Inflammatory macrophage treated with lipopolysaccharide for 1 hour (primary cell): Measurements from ENCODE around the gene PNLIPRP3.
"Not testable (repeated sequence)": the region's sequence is repeated elsewhere in the genome, so short reads cannot be mapped to it uniquely, and the experiment has no call there.

Experiments
- DNase-seq, 2 donors: peaks; one replicate each; pipeline ENCODE4 v3.0.0-alpha.2; 2020 to 2022

PNLIPRP3 gene

GRCh38 chr10:116427671-116428070 lies at the start of gene PNLIPRP3:
TSS of gene PNLIPRP3 (plus strand) at chr10:116427847. CDS start at chr10:116428013, 166 bp downstream.
- DNase-seq = no peak

DNA sequence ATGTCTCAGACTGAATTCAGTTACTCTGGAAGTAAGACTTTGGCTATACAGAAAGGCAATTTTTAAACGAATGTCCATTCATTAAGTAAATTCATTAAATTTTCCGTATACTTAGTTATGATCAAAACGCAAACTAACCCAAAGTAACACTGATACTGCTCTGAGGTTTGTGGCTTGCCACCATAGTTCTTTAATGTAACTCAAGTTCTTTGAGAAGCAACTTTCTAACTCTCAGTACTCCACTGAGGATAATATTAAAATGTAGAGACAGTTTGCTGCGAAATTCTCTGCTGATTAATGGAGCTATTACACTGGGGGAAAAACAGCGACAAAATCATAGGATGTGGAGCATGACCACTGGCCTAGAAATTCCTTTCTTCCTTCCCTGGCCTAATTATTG lies 45.4 kb upstream of the PNLIPRP3 start:
- no peak for DNase-seq

DNA sequence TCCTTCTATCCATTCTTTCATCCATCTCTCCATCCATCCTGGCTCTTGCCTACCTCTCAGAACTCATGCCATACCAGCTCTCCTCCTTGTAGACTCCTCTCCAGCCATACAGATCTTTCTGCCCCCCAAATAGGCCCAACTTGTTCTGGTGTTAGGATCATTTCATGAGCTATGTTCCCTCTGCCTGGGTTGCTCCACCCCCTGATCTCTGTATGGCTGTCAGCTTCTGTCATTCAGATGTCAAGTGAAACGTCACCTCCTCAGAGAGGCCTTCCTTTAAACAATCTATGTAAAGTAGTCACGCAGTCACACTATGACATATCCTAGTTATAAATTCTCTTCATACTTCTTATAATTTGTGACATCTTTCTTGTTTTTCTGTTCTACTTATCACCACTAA lies 42.3 kb upstream of the PNLIPRP3 start:
- DNase-seq = no peak

DNA sequence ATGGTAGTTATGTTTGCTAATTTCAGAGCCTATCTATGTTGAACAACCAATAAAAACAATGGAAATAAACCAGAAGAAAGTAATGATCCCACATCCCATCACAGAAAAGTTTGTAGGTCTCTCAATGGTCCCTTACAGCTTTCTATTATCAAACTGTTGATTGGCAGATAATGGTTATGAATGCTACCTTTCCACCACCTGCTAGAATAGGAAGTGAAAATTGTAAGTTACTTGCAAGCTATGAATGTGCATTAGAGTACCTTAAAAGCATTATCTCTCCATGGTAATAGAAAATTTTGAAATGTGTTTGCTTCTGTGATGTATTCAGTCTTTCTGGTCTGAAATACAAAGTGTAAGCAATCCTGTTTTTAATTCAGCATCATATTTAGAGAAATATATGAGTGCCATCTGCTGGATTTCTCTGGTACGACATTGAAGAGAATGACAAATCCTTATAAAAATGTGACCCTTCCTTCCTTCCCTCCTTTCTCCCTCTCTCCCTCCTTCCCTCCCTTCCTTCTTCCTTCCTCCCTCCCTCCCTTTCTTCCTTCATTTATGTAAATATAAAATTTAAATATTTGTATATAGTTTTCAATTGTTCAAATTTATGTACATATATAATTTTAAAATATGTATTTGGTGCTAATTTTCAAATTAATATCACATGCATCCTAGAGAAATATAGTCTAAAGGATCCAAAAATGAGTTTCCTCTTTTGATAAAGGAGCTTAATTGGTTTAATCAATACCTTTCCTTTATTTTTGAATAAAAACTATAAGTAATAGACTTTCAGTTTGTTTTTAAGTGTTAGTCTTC lies 41.4 kb upstream of the PNLIPRP3 start:
- DNase-seq = peak in 1 of 2 donors; percentile 39

GRCh38 chr10:116393246-116393831 lies 34.3 kb upstream of the PNLIPRP3 start:
- DNase-seq = not testable (repeated sequence)

GRCh38 chr10:116395223-116395985 lies 32.2 kb upstream of the PNLIPRP3 start:
- no peak for DNase-seq

- DNase-seq = no peak
Observed at GRCh38 chr10:116398224-116398623, 29.4 kb upstream of the PNLIPRP3 start.

GRCh38 chr10:116402858-116403257 lies 24.8 kb upstream of the PNLIPRP3 start:
- no peak for DNase-seq

GRCh38 chr10:116403740-116404250 lies 23.9 kb upstream of the PNLIPRP3 start:
- DNase-seq = no peak

- peak; percentile 14 to 22 for DNase-seq
Observed at GRCh38 chr10:116408719-116409118, 18.9 kb upstream of the PNLIPRP3 start.

DNA sequence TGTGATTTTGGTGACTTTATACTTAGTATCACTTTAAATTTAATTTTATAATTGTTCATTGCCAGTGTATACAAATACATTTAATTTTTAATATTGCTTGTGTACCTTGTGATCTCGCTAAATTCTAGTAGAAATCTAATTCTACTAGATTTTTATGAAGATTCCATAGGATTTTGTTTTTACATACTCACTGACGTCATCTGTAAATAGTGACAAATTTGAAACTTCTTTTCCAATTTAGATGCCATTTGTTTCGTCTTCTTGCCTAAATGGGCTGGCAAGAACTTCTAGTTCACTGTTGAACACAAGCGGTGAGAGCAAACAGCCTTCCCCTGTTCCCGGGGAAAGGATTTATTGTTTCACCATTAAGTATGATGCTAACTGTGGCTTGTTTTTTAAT lies 17.3 kb upstream of the PNLIPRP3 start:
- no peak for DNase-seq

DNA sequence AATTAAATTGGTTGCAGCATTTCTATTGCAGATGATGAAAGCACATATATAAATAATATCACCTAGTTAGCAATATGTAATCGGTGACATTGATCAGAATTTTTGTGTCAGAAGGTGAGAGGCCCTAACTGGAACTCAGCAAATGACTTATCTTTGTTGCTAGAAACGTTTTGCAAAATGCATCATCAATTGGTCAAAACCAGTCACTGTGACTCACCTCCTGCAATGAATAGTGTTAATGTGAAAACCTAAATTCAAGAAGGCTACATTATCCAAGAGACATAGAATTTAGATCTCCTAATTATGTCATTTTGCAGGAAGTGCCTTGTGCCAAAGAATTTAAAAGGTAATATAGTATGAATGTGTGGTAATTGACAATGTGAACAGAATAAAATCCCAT lies 9.8 kb upstream of the PNLIPRP3 start:
- DNase-seq = no peak

- peak; percentile 22 to 47 for DNase-seq
Observed at GRCh38 chr10:116418389-116418788, 9.3 kb upstream of the PNLIPRP3 start.

DNA sequence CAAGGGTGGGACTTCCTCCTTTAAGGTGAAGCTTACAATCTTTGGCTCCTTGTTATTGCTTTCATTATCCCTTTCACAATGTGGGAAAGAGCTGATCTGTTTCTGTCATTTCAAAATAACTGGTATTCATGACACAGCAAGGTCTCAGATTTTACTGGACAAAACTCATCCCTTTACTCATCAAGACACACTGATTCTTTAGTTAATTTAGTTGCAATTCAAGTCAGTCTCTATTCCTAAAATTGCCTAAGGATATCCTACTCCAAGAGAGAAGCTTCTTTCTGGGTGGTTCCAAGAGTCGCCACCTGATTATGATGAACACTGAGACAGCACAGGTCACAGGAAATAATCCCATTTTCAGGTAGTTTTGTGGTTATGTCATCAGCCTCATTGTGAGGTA lies 5.8 kb upstream of the PNLIPRP3 start:
- DNase-seq = peak in 1 of 2 donors; percentile 2

- no peak for DNase-seq
Observed at GRCh38 chr10:116429288-116429977, 1.8 kb downstream of the PNLIPRP3 start.

- no peak for DNase-seq
Observed at GRCh38 chr10:116430288-116430687, 2.6 kb downstream of the PNLIPRP3 start.

DNA sequence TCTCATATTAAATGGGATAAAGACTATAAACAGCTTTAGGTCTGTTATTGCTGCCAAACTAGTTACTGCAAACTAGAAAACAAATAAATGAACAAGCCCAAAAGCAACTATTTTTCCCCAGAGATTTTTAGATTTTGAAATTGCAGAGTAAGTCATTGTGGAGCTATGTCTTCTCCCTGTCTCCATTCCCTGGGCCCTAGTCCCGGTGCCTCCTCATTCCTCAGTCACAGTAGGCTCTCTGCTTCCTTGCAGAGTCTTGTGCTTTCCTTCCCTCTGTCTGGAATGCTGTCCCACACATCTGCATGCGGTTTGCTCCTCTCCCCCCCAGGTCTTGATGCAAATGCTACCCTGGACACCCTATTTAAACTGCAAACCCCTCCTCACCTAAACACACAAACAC lies 4.0 kb downstream of the PNLIPRP3 start:
- no peak for DNase-seq

DNA sequence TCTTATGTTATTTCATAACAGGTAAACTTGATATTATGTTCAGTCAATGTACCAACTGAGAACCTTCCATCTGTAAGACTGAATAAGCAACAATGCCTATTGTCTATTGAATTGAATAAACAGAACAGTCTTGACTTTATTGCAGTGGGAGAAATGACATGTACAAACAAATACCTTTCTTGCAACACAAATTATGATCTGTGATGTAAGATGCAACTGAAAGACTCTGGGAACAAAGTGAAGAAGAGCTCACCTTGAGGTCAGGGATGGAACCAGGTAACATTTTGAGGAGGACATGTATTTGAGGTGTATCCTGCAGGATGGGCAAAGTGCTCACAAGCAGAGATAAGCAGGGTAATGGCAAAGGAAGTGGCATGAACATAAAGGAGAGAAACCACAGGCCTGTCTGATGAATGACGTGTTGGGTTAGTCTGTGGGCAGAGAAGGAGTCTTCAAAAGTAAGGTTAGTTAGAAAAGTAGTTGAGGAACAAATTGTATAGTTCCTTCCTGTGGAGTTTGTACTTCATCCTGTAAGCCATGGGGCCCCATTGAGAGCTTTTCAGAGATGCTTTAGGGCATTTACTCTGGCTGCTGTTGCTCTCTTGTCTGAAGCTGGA lies 9.5 kb downstream of the PNLIPRP3 start:
- DNase-seq = no peak

- no peak for DNase-seq
Observed at GRCh38 chr10:116440330-116441030, 12.8 kb downstream of the PNLIPRP3 start.

GRCh38 chr10:116444527-116445142 lies 17.0 kb downstream of the PNLIPRP3 start:
- peak; percentile 16 to 65 for DNase-seq

- peak; percentile 68 to 80 for DNase-seq
Observed at GRCh38 chr10:116450861-116451260, 23.2 kb downstream of the PNLIPRP3 start.
